Astrocyte (in vitro differentiated cells and primary cell): ENCODE results near the gene SMTNL2. TPM values are rescaled to one million over a fixed set of nuclear protein-coding genes. Genes with fewer than 3 reads are reported as not detected.

Experiments used
- DNase-seq: peaks from one replicate; pipeline ENCODE4 v3.0.0-alpha.2; 2010; ENCODE audit warnings: low read depth
- FAIRE-seq: peaks from 2 replicates; lab custom pipeline; 2011; peaks lifted over from hg19 to GRCh38; lab: Jason Lieb, UNC
- H2AFZ ChIP-seq: 2 replicates; pipeline ENCODE4 v1.6.0; 2012; ENCODE audit warnings: low read depth, low read length, inconsistent platforms
- H3K27ac ChIP-seq: 2 replicates; pipeline ENCODE4 v1.5.1; 2011; ENCODE audit warnings: low read depth, low read length, inconsistent platforms
- H3K27me3 ChIP-seq: 2 replicates; pipeline ENCODE4 v1.6.0; 2011; ENCODE audit warnings: low read length, inconsistent platforms; ENCODE audit not compliant: insufficient read depth
- H3K36me3 ChIP-seq: 2 replicates; pipeline ENCODE4 v1.5.1; 2011; ENCODE audit warnings: low read length, inconsistent platforms; ENCODE audit not compliant: insufficient read depth
- H3K4me1 ChIP-seq: 2 replicates; pipeline ENCODE4 v1.5.1; 2011; ENCODE audit warnings: low read length, inconsistent platforms; ENCODE audit not compliant: insufficient read depth
- H3K4me2 ChIP-seq: 2 replicates; pipeline ENCODE4 v1.6.0; 2012; ENCODE audit warnings: low read length, inconsistent platforms
- H3K4me3 ChIP-seq: 2 replicates; pipeline ENCODE4 v1.5.1; 2011; ENCODE audit warnings: low read depth, mild to moderate bottlenecking, low read length, inconsistent platforms; ENCODE audit not compliant: insufficient read depth
- H3K79me2 ChIP-seq: 2 replicates; pipeline ENCODE4 v1.6.0; 2012; ENCODE audit warnings: mild to moderate bottlenecking, low read length, inconsistent platforms; ENCODE audit not compliant: insufficient read depth
- H3K9ac ChIP-seq: 2 replicates; pipeline ENCODE4 v1.6.0; 2012; ENCODE audit warnings: mild to moderate bottlenecking, low read length, inconsistent platforms
- H3K9me3 ChIP-seq: 2 replicates; pipeline ENCODE4 v1.5.1; 2012; ENCODE audit warnings: low read depth, mild to moderate bottlenecking, low read length, inconsistent platforms; ENCODE audit not compliant: insufficient read depth
- H4K20me1 ChIP-seq: 2 replicates; pipeline ENCODE4 v1.6.0; 2012; ENCODE audit warnings: low read length, inconsistent platforms; ENCODE audit not compliant: insufficient read depth
- H3K27ac Mint-ChIP-seq: one replicate; pipeline ENCODE4 v1.8.0; 2021; ENCODE audit warnings: mild to moderate bottlenecking, mixed read lengths; ENCODE audit not compliant: unreplicated experiment
- H3K27me3 Mint-ChIP-seq: one replicate; pipeline ENCODE4 v1.8.0; 2021; ENCODE audit warnings: low read depth, mixed read lengths; ENCODE audit not compliant: unreplicated experiment
- H3K36me3 Mint-ChIP-seq: one replicate; pipeline ENCODE4 v1.8.0; 2021; ENCODE audit warnings: low read depth, mixed read lengths; ENCODE audit not compliant: unreplicated experiment
- H3K4me1 Mint-ChIP-seq: one replicate; pipeline ENCODE4 v1.8.0; 2021; ENCODE audit warnings: low read depth, mixed read lengths; ENCODE audit not compliant: unreplicated experiment
- H3K4me3 Mint-ChIP-seq: one replicate; pipeline ENCODE4 v1.8.0; 2021; ENCODE audit warnings: mild to moderate bottlenecking, moderate library complexity, mixed read lengths; ENCODE audit not compliant: unreplicated experiment
- H3K9me3 Mint-ChIP-seq: one replicate; pipeline ENCODE4 v1.8.0; 2021; ENCODE audit warnings: mild to moderate bottlenecking, mixed read lengths; ENCODE audit not compliant: unreplicated experiment
- EZH2 ChIP-seq: IDR thresholded peaks from 2 replicates; pipeline ENCODE4 v1.6.1; 2012; ENCODE audit warnings: mild to moderate bottlenecking, low read length, inconsistent platforms; ENCODE audit not compliant: insufficient read depth
- total RNA-seq: library from RNA; stranded (reverse); gene quantifications from 2 replicates; pipeline ENCODE4 v1.2.1, GENCODE V29; 2021
- TF ChIP-seq, protein P1 (sequence below): IDR thresholded peaks from 2 replicates; pipeline ENCODE4 v1.5.1; 2011; ENCODE audit warnings: low read depth, mild to moderate bottlenecking, inconsistent platforms, low read length, moderate library complexity; ENCODE audit not compliant: insufficient read depth

Gene SMTNL2
- total RNA-seq, 1 donor from 2014 or later = 0.18 TPM

DNA sequence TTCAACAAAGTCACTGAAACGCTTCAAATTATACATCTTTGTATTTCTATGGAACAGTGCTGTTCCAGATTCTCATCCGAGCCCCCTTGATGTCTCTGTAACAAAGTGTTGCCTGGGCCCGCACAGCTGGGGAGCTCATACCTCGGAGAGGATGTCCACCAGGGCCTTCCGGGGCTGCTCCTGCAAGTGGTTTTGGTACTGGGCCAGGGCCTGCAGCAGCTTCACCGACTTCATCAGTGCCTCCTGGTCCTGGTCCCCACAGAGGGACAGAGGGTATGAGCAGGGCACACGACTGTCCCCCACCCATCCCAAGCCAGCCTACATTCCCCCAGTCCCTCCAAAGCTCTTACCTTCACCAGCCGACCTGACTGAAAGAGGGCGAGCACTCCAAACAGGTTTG lies 30.7 kb upstream of the SMTNL2 start:
- Histone ChIP-seq H4K20me1 (peaks cover 38% of the 10 kb centered on the region), H3K9me3 (no peaks in the 10 kb centered on the region), H3K36me3 (peaks cover 15% of the 10 kb centered on the region), H3K27me3 (no peaks in the 10 kb centered on the region), H3K27ac (no peak overlapping the region), H3K4me1 (peaks cover 23% of the 10 kb centered on the region), H3K9ac (peak overlapping the region; percentile 83), H2AFZ (no peak overlapping the region), H3K4me3 (no peak overlapping the region), H3K79me2 (peaks cover 43% of the 10 kb centered on the region), H3K4me2 (peak overlapping the region; percentile 98)
- Mint-ChIP-seq H3K27ac (no peak overlapping the region), H3K36me3 (peaks cover 11% of the 10 kb centered on the region), H3K4me3 (peak overlapping the region; percentile 98), H3K27me3 (no peaks in the 10 kb centered on the region), H3K4me1 (peaks cover 15% of the 10 kb centered on the region), H3K9me3 (no peaks in the 10 kb centered on the region)
- TF ChIP-seq EZH2 = no peak
- TF ChIP-seq, protein P1, sequence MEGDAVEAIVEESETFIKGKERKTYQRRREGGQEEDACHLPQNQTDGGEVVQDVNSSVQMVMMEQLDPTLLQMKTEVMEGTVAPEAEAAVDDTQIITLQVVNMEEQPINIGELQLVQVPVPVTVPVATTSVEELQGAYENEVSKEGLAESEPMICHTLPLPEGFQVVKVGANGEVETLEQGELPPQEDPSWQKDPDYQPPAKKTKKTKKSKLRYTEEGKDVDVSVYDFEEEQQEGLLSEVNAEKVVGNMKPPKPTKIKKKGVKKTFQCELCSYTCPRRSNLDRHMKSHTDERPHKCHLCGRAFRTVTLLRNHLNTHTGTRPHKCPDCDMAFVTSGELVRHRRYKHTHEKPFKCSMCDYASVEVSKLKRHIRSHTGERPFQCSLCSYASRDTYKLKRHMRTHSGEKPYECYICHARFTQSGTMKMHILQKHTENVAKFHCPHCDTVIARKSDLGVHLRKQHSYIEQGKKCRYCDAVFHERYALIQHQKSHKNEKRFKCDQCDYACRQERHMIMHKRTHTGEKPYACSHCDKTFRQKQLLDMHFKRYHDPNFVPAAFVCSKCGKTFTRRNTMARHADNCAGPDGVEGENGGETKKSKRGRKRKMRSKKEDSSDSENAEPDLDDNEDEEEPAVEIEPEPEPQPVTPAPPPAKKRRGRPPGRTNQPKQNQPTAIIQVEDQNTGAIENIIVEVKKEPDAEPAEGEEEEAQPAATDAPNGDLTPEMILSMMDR = no peak
- FAIRE-seq (no peak), DNase-seq (no peak)

DNA sequence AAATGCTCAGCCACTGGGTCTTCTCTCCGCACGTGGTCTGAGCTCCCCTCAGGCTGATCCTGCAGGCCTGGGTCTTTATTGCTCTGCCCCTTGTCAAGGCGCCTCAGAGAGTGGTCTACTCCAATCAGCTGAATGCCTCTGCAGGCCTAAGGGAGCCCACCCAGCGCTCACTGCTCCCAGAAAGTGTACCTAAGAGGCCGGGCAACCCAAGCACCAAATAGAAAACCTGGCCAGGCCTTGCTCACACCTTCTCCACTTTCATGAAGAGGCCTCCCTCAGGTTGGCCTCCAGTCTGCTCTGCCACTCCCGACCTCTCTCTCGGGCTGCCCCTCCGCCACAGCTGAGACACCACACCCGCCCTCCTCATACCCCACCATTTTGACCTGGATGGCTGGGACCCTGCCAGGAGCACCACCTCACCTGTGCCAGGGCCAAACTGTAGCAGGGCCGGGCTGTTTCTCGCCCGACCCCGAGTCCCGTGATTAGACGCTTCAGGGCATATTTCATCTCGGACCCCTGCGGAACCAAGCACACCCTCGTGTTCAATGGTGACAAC lies 29.8 kb upstream of the SMTNL2 start:
- H3K36me3 Mint-ChIP-seq = peaks cover 11% of the 10 kb centered on the region
- FAIRE-seq = no peak
- H3K4me2 ChIP-seq = peak overlapping the region; percentile 98
- H2AFZ ChIP-seq = peak overlapping the region; percentile 84
- H3K9ac ChIP-seq = peak overlapping the region; percentile 83
- peaks cover 15% of the 10 kb centered on the region for H3K36me3 ChIP-seq
- TF ChIP-seq, protein P1 = no peak
- TF ChIP-seq EZH2 = no peak
- H3K27ac Mint-ChIP-seq = peak overlapping the region; percentile 85
- H3K9me3 Mint-ChIP-seq = no peaks in the 10 kb centered on the region
- peaks cover 43% of the 10 kb centered on the region for H3K79me2 ChIP-seq
- H3K27me3 ChIP-seq = no peaks in the 10 kb centered on the region
- H3K9me3 ChIP-seq = no peaks in the 10 kb centered on the region
- H3K27me3 Mint-ChIP-seq = no peaks in the 10 kb centered on the region
- peaks cover 29% of the 10 kb centered on the region for H4K20me1 ChIP-seq
- no peak for DNase-seq
- peak overlapping the region; percentile 86 for H3K4me3 ChIP-seq
- peaks cover 19% of the 10 kb centered on the region for H3K4me1 ChIP-seq
- H3K4me3 Mint-ChIP-seq = peak overlapping the region; percentile 98
- peak overlapping the region; percentile 13 for H3K27ac ChIP-seq
- H3K4me1 Mint-ChIP-seq = peaks cover 12% of the 10 kb centered on the region
